Breast epithelium (tissue), 4 donors: ENCODE results near the gene MAP6. TPM values are rescaled to one million over a fixed set of nuclear protein-coding genes. Genes with fewer than 3 reads are reported as not detected.
A peak's percentile ranks its signal among the peaks of the same experiment; 100 is the strongest.

Experiments
- DNase-seq, 2 donors: peaks; one replicate each; pipeline ENCODE4 v3.0.0-alpha.2; 2019; ENCODE audit warnings: low spot score in 2 of 2
- H3K27ac ChIP-seq, 2 donors: fragments of 200-600 bp; sonication (generic) in 1 of 2; one replicate each; pipeline ENCODE4 v1.5.1; 2016 to 2019; ENCODE audit warnings: mild to moderate bottlenecking in 1 of 2
- H3K27me3 ChIP-seq, 2 donors: fragments of 200-600 bp; sonication (generic) in 1 of 2; one replicate each; pipeline versions ENCODE4 v1.5.1 to v1.6.0; 2017 to 2019; ENCODE audit warnings: control low read depth in 1 of 2, mild to moderate bottlenecking in 1 of 2
- H3K36me3 ChIP-seq: fragments of 200-600 bp; one replicate; pipeline ENCODE4 v1.5.1; 2019
- H3K4me1 ChIP-seq, 2 donors: fragments of 200-600 bp; sonication (generic); one replicate each; pipeline ENCODE4 v1.5.1; 2016 to 2019; ENCODE audit warnings: control low read depth in 1 of 2
- H3K4me3 ChIP-seq, 3 donors: fragments of 200-600 bp; sonication (generic); 1 replicate in 2 of 3; 2 replicates in 1 of 3; pipeline ENCODE4 v1.5.1; 2016 to 2019; ENCODE audit warnings: mild to moderate bottlenecking in 3 of 3, moderate library complexity in 2 of 3
- H3K9me3 ChIP-seq, 2 donors: fragments of 200-600 bp; sonication (generic) in 1 of 2; one replicate each; pipeline ENCODE4 v1.5.1; 2016 to 2019; ENCODE audit warnings: control low read depth in 1 of 2
- CTCF ChIP-seq, 3 donors: fragments of 450-650 bp; IDR thresholded peaks; one replicate each; pipeline ENCODE4 v1.5.1; 2016 to 2017; ENCODE audit warnings: antibody characterized with exemption in 3 of 3, mild to moderate bottlenecking in 3 of 3, moderate library complexity in 3 of 3
- POLR2A ChIP-seq: fragments of 450-650 bp; IDR thresholded peaks from one replicate; pipeline ENCODE4 v1.6.1; 2016; ENCODE audit warnings: antibody characterized with exemption, mild to moderate bottlenecking, moderate library complexity
- POLR2AphosphoS5 ChIP-seq, 3 donors: sonication (generic); formaldehyde crosslinking; IDR thresholded peaks; one replicate each; pipeline ENCODE4 v1.6.1; 2017; ENCODE audit warnings: antibody characterized with exemption in 3 of 3
- intact Hi-C: fragments of 100-400 bp; cut with DNase I; formaldehyde crosslinking; loops from one replicate; pipeline ENCODE4 v1.15.1; 2023; ENCODE audit warnings: low total_unique reads
- total RNA-seq, 3 donors: library from RNA; depleted of rRNA; stranded (reverse); fragments of >200 nt; gene quantifications; one replicate each; pipeline ENCODE4 v1.1.0, GENCODE V29; 2016

MAP6 gene
- total RNA-seq, 3 donors from 2014 or later: 1.6 to 5.0 (median 2.6) TPM

- Histone ChIP-seq H3K36me3 (no peaks in the 10 kb centered on the region), H3K27me3 (no peaks in the 10 kb centered on the region), H3K27ac (no peak overlapping the region), H3K4me3 (no peak overlapping the region), H3K9me3 (no peaks in the 10 kb centered on the region), H3K4me1 (peaks cover 0 to 8% of the 10 kb centered on the region in 2 donors)
- DNase-seq: no peak
- TF ChIP-seq POLR2A (no peak), POLR2AphosphoS5 (IDR thresholded peaks at IDR 0.05) (no peak), CTCF (IDR thresholded peaks at IDR 0.05) (no peak)
- intact Hi-C loops: no loop called here
Observed at GRCh38 chr11:75714211-75714610, 45.4 kb upstream of the MAP6 start.

- no peak for TF ChIP-seq POLR2A
- peak; percentile 71 to 90 (median 79) for TF ChIP-seq CTCF (IDR thresholded peaks at IDR 0.05)
- peak overlapping the region in 2 of 3 donors; percentile 12 to 45 for H3K4me3 ChIP-seq
- intact Hi-C loops: loop anchor here (5.0 kb wide), 1 partner anchor 161 kb away; no protein-coding TSS in a partner anchor
Observed at GRCh38 chr11:75706260-75706729, 37.5 kb upstream of the MAP6 start.

GRCh38 chr11:75705541-75705940 lies 36.7 kb upstream of the MAP6 start:
- no peaks in the 10 kb centered on the region for H3K9me3 ChIP-seq
- H3K4me3 ChIP-seq: no peak overlapping the region
- intact Hi-C loops: loop anchor here (5.0 kb wide), 1 partner anchor 162 kb away; no protein-coding TSS in a partner anchor
- no peaks in the 10 kb centered on the region for H3K4me1 ChIP-seq
- no peaks in the 10 kb centered on the region for H3K36me3 ChIP-seq
- no peak for DNase-seq
- TF ChIP-seq POLR2A: no peak
- no peak for TF ChIP-seq CTCF (IDR thresholded peaks at IDR 0.05)
- no peak for TF ChIP-seq POLR2AphosphoS5 (IDR thresholded peaks at IDR 0.05)
- H3K27ac ChIP-seq: no peak overlapping the region
- no peaks in the 10 kb centered on the region for H3K27me3 ChIP-seq

More at GRCh38 chr11:75706260-75706729, 37.5 kb upstream of the MAP6 start:
- Histone ChIP-seq H3K27ac (no peak overlapping the region), H3K27me3 (no peaks in the 10 kb centered on the region), H3K36me3 (no peaks in the 10 kb centered on the region), H3K9me3 (no peaks in the 10 kb centered on the region), H3K4me1 (no peaks in the 10 kb centered on the region)
- peak in 1 of 2 donors; percentile 29 for DNase-seq

GRCh38 chr11:75703695-75704237 lies 34.9 kb upstream of the MAP6 start:
- H3K4me1 ChIP-seq: no peaks in the 10 kb centered on the region
- no peaks in the 10 kb centered on the region for H3K27me3 ChIP-seq
- no peak for DNase-seq
- no peaks in the 10 kb centered on the region for H3K36me3 ChIP-seq
- no peak for TF ChIP-seq POLR2AphosphoS5 (IDR thresholded peaks at IDR 0.05)
- TF ChIP-seq CTCF (IDR thresholded peaks at IDR 0.05): no peak
- no peak for TF ChIP-seq POLR2A
- no peak overlapping the region for H3K27ac ChIP-seq
- H3K4me3 ChIP-seq: no peak overlapping the region
- H3K9me3 ChIP-seq: no peaks in the 10 kb centered on the region
- intact Hi-C loops: no loop called here

- Histone ChIP-seq H3K4me1 (no peaks in the 10 kb centered on the region), H3K4me3 (no peak overlapping the region), H3K36me3 (no peaks in the 10 kb centered on the region), H3K27ac (no peak overlapping the region), H3K27me3 (no peaks in the 10 kb centered on the region), H3K9me3 (no peaks in the 10 kb centered on the region)
- intact Hi-C loops: no loop called here
- no peak for DNase-seq
- TF ChIP-seq POLR2AphosphoS5 (IDR thresholded peaks at IDR 0.05): no peak
- no peak for TF ChIP-seq CTCF (IDR thresholded peaks at IDR 0.05)
- TF ChIP-seq POLR2A: no peak
Observed at GRCh38 chr11:75700940-75701339, 32.1 kb upstream of the MAP6 start.
